ENCODE measurements around the gene RCOR1.

The RCOR1 gene

DNA sequence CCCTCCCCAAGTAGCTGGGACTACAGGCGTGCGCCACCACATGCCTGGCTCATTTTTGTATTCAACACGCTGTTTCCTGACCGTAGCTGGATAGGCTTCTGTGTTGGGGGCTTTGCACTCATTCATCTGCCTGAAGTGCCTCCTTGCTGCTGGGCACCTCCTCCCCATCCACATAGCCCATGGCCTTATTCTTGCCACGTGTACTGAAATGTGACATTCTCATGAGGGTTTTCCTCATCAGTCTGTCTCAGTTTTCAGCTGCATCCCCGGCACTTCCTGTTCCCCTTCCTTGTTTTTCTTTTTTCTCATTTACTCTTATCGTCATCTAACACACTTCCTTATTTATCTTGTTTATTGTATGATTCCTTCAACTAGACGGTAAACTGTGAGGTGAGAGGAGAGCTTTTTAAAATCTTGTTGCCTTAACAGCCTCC, 36.6 kb downstream of the RCOR1 start:
- no peak overlapping the region for H3K4me2 ChIP-seq (ENCODE audit: low read depth, low read length, poor library complexity, severe bottlenecking)
- no peak overlapping the region for H3K9ac ChIP-seq (ENCODE audit: low read length)
- H2AFZ ChIP-seq (ENCODE audit: low read depth, low read length, severe bottlenecking), result no peak overlapping the region
- TF ChIP-seq EZH2phosphoT487 (conservative IDR thresholded peaks at IDR 0.05; ENCODE audit: low read length), result no peak
- TF ChIP-seq, protein P1, sequence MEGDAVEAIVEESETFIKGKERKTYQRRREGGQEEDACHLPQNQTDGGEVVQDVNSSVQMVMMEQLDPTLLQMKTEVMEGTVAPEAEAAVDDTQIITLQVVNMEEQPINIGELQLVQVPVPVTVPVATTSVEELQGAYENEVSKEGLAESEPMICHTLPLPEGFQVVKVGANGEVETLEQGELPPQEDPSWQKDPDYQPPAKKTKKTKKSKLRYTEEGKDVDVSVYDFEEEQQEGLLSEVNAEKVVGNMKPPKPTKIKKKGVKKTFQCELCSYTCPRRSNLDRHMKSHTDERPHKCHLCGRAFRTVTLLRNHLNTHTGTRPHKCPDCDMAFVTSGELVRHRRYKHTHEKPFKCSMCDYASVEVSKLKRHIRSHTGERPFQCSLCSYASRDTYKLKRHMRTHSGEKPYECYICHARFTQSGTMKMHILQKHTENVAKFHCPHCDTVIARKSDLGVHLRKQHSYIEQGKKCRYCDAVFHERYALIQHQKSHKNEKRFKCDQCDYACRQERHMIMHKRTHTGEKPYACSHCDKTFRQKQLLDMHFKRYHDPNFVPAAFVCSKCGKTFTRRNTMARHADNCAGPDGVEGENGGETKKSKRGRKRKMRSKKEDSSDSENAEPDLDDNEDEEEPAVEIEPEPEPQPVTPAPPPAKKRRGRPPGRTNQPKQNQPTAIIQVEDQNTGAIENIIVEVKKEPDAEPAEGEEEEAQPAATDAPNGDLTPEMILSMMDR (IDR thresholded peaks at IDR 0.05; ENCODE audit: insufficient read depth, low read length, poor library complexity, severe bottlenecking), result no peak
- H3K79me2 ChIP-seq (ENCODE audit: insufficient read depth, low read length), result peaks cover 42% of the 10 kb centered on the region
- H3K27me3 ChIP-seq (ENCODE audit: low read length), result no peaks in the 10 kb centered on the region
- no peaks in the 10 kb centered on the region for H3F3A ChIP-seq (ENCODE audit: insufficient read depth)
- no peak overlapping the region for H3K4me3 ChIP-seq (ENCODE audit: insufficient read depth, low read length, poor library complexity, severe bottlenecking)
- no peak overlapping the region for H3K27ac ChIP-seq (ENCODE audit: low read depth, low read length)
- no peaks in the 10 kb centered on the region for H4K20me1 ChIP-seq (ENCODE audit: low read depth, low read length)
- H3K9me3 ChIP-seq (ENCODE audit: insufficient read depth, low read length), result no peaks in the 10 kb centered on the region
- H3K36me3 ChIP-seq (ENCODE audit: low read length), result no peaks in the 10 kb centered on the region
- H3K9me2 ChIP-seq (replicated peaks; ENCODE audit: insufficient read depth, low read length), result no peaks in the 10 kb centered on the region

DNA sequence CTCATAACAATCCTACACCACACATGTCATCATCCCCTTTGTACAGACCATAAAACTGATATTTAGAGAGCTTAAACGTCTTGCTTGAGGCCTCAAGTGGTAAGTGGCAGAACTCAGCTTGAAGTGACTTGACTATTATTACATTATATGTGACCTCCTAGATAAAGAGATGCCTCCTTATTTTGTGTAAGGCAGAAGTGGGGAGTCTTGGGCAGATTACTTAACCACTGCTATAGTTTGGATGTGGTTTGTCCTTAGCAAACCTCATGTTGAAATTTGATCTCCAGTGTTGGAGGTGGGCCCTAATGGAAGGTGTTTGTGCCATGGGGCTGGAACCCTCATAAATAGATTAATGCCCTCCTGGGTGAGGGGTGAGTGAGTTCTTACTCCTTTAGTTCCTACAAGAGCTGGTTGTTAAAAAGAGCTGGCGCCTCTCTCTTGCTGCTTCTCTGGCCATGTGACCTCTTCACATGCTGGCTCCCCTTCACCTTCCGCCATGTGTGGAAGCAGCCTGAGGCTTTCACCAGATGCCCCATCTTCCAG, 37.4 kb downstream of the RCOR1 start:
- Histone ChIP-seq H2AFZ (ENCODE audit: low read depth, low read length, severe bottlenecking) (no peak overlapping the region), H3K9me3 (ENCODE audit: insufficient read depth, low read length) (no peaks in the 10 kb centered on the region), H3F3A (ENCODE audit: insufficient read depth) (no peaks in the 10 kb centered on the region), H3K36me3 (ENCODE audit: low read length) (no peaks in the 10 kb centered on the region), H3K4me2 (ENCODE audit: low read depth, low read length, poor library complexity, severe bottlenecking) (no peak overlapping the region), H3K9me2 (replicated peaks; ENCODE audit: insufficient read depth, low read length) (no peaks in the 10 kb centered on the region), H3K9ac (ENCODE audit: low read length) (no peak overlapping the region), H3K27ac (ENCODE audit: low read depth, low read length) (no peak overlapping the region), H4K20me1 (ENCODE audit: low read depth, low read length) (no peaks in the 10 kb centered on the region), H3K27me3 (ENCODE audit: low read length) (no peaks in the 10 kb centered on the region), H3K79me2 (ENCODE audit: insufficient read depth, low read length) (peaks cover 41% of the 10 kb centered on the region), H3K4me3 (ENCODE audit: insufficient read depth, low read length, poor library complexity, severe bottlenecking) (no peak overlapping the region)
- TF ChIP-seq EZH2phosphoT487 (conservative IDR thresholded peaks at IDR 0.05; ENCODE audit: low read length), result no peak
- TF ChIP-seq, protein P1 (IDR thresholded peaks at IDR 0.05; ENCODE audit: insufficient read depth, low read length, poor library complexity, severe bottlenecking), result no peak

DNA sequence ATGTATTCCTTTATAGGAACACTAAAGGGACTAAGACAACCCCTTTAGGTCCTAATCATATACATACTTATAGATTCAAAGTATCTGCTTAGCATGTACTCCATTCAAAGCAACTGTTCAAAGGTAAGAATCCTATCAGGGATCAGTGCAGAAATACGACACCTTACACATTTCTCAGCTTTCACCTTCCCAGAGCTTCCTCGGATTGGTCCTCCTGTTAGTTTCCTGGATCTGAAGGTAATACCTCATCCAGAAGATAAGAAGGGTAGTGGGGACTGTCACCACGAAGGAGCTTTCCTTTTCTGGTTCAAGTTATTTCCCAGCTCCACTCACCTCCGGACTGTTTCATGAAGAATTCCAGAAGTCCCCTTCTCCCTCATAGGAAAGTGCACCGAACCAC, 38.0 kb downstream of the RCOR1 start:
- Histone ChIP-seq H4K20me1 (ENCODE audit: low read depth, low read length) (no peaks in the 10 kb centered on the region), H3K9ac (ENCODE audit: low read length) (no peak overlapping the region), H3K4me3 (ENCODE audit: insufficient read depth, low read length, poor library complexity, severe bottlenecking) (no peak overlapping the region), H3K27ac (ENCODE audit: low read depth, low read length) (no peak overlapping the region), H3K4me2 (ENCODE audit: low read depth, low read length, poor library complexity, severe bottlenecking) (no peak overlapping the region), H3K9me3 (ENCODE audit: insufficient read depth, low read length) (no peaks in the 10 kb centered on the region), H3K9me2 (replicated peaks; ENCODE audit: insufficient read depth, low read length) (no peaks in the 10 kb centered on the region), H2AFZ (ENCODE audit: low read depth, low read length, severe bottlenecking) (no peak overlapping the region), H3K79me2 (ENCODE audit: insufficient read depth, low read length) (peaks cover 40% of the 10 kb centered on the region), H3F3A (ENCODE audit: insufficient read depth) (no peaks in the 10 kb centered on the region), H3K27me3 (ENCODE audit: low read length) (no peaks in the 10 kb centered on the region), H3K36me3 (ENCODE audit: low read length) (no peaks in the 10 kb centered on the region)
- TF ChIP-seq, protein P1 (IDR thresholded peaks at IDR 0.05; ENCODE audit: insufficient read depth, low read length, poor library complexity, severe bottlenecking), result no peak
- TF ChIP-seq EZH2phosphoT487 (conservative IDR thresholded peaks at IDR 0.05; ENCODE audit: low read length), result no peak
